Karpas-422 (cell line): ENCODE measurements around the gene BAD. TPM values are rescaled to one million over a fixed set of nuclear protein-coding genes. Genes with fewer than 3 reads are reported as not detected.

Source experiments
- small RNA-seq: library from RNA; depleted of rRNA; stranded (forward); fragments of <200 nt; gene quantifications from one replicate; pipeline ENCODE3, GENCODE V24; 2014
- total RNA-seq: library from RNA; depleted of rRNA; stranded (reverse); fragments of >200 nt; shearing (Covaris generic); gene quantifications from 2 replicates; pipeline ENCODE4 v1.2.3, GENCODE V29; 2014; ENCODE audit warnings: low replicate concordance; rRNA removed

The BAD gene
- total RNA-seq, 1 experiment from 2014 or later: 45.3 TPM

Small RNA genes within 50 kb of the gene (small RNA-seq; reads per million reads assigned to genes)
- gene RF00019: not detected

Other genes with a start within 250 kb of the BAD start
- gene FLRT1, start 248.7 kb downstream of the BAD start, total RNA-seq: not detected in 2 replicates
- 5.4 TPM in 1 of 2 replicates, not detected in the other for gene MACROD1, start 118.6 kb downstream of the BAD start, total RNA-seq
- gene STIP1, start 98.5 kb downstream of the BAD start, total RNA-seq: 101 and 199 TPM in 2 replicates
- gene FERMT3, start 77.9 kb downstream of the BAD start, total RNA-seq: 72.7 and 141 TPM in 2 replicates
- 72.5 and 90.4 TPM in 2 replicates for gene TRPT1, start 58.5 kb downstream of the BAD start, total RNA-seq
- gene NUDT22, start 58.4 kb downstream of the BAD start, total RNA-seq: 70.0 and 114 TPM in 2 replicates
- gene DNAJC4, start 54.1 kb downstream of the BAD start, total RNA-seq: 32.0 and 51.0 TPM in 2 replicates
- gene VEGFB, start 50.1 kb downstream of the BAD start, total RNA-seq: 43.4 and 67.9 TPM in 2 replicates
- 27.8 and 73.4 TPM in 2 replicates for gene FKBP2, start 43.6 kb downstream of the BAD start, total RNA-seq
- 111 and 256 TPM in 2 replicates for gene PPP1R14B, start 37.7 kb downstream of the BAD start, total RNA-seq
- 5.7 and 12.7 TPM in 2 replicates for gene PLCB3, start 33.1 kb downstream of the BAD start, total RNA-seq
- gene GPR137, start 1.2 kb upstream of the BAD start, total RNA-seq: 10.8 and 14.2 TPM in 2 replicates
- not detected in 2 replicates for gene KCNK4, start 6.6 kb upstream of the BAD start, total RNA-seq
- not detected in 2 replicates for gene CATSPERZ, start 15.7 kb upstream of the BAD start, total RNA-seq
- gene ESRRA, start 20.9 kb upstream of the BAD start, total RNA-seq: 16.0 and 33.9 TPM in 2 replicates
- 363 and 557 TPM in 2 replicates for gene TRMT112, start 32.9 kb upstream of the BAD start, total RNA-seq
- gene PRDX5, start 33.5 kb upstream of the BAD start, total RNA-seq: 205 and 428 TPM in 2 replicates
- 34.9 and 88.2 TPM in 2 replicates for gene CCDC88B, start 55.5 kb upstream of the BAD start, total RNA-seq
- gene RPS6KA4, start 74.5 kb upstream of the BAD start, total RNA-seq: 17.1 and 38.4 TPM in 2 replicates